ENCODE data around the gene POLR3H. TPM values are rescaled to one million over a fixed set of nuclear protein-coding genes. Genes with fewer than 3 reads are reported as not detected.

The POLR3H gene
- total RNA-seq, 1 experiment from 2014 or later = 47.6 TPM

GRCh38 chr22:41478891-41479521 lies 65.3 kb downstream of the POLR3H start:
- Histone ChIP-seq H3K27ac (no peak overlapping the region), H3K79me2 (ENCODE audit: low read depth) (peaks cover 95% of the 10 kb centered on the region), H3K36me3 (ENCODE audit: low read depth) (no peaks in the 10 kb centered on the region), H3K4me3 (no peak overlapping the region), H3K4me1 (replicated peaks; ENCODE audit: insufficient read depth) (no peaks in the 10 kb centered on the region), H3F3A (ENCODE audit: insufficient read depth, low read depth) (peaks cover 4% of the 10 kb centered on the region; the same call in 1 of the 2 replicates), H3K4me2 (no peak overlapping the region), H3K9me3 (ENCODE audit: insufficient read depth, low read depth) (no peaks in the 10 kb centered on the region), H2AFZ (no peak overlapping the region), H3K9me2 (ENCODE audit: insufficient read depth) (no peaks in the 10 kb centered on the region), H3K27me3 (ENCODE audit: insufficient read depth, low read depth) (no peaks in the 10 kb centered on the region), H4K20me1 (ENCODE audit: insufficient read depth) (peaks cover 79% of the 10 kb centered on the region)
- peak in 1 of 2 experiments; percentile 25 for DNase-seq
- POLR2A ChIA-PET (ENCODE audit: unreplicated experiment) = interaction anchor here (0.5 kb wide), 1 partner anchor 33 kb away, joined by 3 read pairs; no protein-coding TSS in a partner anchor
- TF ChIP-seq, protein P1, sequence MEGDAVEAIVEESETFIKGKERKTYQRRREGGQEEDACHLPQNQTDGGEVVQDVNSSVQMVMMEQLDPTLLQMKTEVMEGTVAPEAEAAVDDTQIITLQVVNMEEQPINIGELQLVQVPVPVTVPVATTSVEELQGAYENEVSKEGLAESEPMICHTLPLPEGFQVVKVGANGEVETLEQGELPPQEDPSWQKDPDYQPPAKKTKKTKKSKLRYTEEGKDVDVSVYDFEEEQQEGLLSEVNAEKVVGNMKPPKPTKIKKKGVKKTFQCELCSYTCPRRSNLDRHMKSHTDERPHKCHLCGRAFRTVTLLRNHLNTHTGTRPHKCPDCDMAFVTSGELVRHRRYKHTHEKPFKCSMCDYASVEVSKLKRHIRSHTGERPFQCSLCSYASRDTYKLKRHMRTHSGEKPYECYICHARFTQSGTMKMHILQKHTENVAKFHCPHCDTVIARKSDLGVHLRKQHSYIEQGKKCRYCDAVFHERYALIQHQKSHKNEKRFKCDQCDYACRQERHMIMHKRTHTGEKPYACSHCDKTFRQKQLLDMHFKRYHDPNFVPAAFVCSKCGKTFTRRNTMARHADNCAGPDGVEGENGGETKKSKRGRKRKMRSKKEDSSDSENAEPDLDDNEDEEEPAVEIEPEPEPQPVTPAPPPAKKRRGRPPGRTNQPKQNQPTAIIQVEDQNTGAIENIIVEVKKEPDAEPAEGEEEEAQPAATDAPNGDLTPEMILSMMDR (conservative IDR thresholded peaks at IDR 0.05) = no peak
- no peak for TF ChIP-seq EZH2 (IDR thresholded peaks at IDR 0.05; ENCODE audit: low read depth)
- intact Hi-C loops (cut with micrococcal nuclease; ENCODE audit: unreplicated experiment) = no loop called here
- CTCF ChIA-PET = interaction anchor here (0.6 kb wide), 1 partner anchor 54 kb away, joined by 6 read pairs; no protein-coding TSS in a partner anchor
- BruUV-seq (replicated peaks) = no TSS peak

DNA sequence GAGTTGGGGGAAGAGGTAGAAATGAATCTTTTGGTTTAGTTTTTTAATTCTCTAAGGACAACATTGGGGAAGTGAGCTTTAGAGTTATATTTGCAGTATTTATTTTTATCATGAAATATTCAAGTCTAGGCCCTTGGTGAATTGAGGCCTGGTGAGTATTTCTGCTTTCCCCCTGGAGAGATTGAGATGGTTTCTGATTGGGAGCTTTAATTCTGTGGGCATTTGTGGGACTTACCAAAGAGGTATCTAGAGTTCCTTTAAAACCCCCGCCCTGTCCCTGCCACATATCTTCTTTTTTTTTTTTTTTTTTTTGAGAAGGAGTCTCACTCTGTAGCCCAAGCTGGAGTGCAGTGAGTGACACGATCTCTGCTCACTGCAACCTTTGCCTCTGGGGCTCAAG lies 65.8 kb downstream of the POLR3H start:
- H3K79me2 ChIP-seq (ENCODE audit: low read depth) = peaks cover 95% of the 10 kb centered on the region
- BruUV-seq (replicated peaks) = no TSS peak
- TF ChIP-seq, protein P1 (conservative IDR thresholded peaks at IDR 0.05) = no peak
- no peak for TF ChIP-seq EZH2 (IDR thresholded peaks at IDR 0.05; ENCODE audit: low read depth)
- no peaks in the 10 kb centered on the region for H3K9me3 ChIP-seq (ENCODE audit: insufficient read depth, low read depth)
- H4K20me1 ChIP-seq (ENCODE audit: insufficient read depth) = peaks cover 79% of the 10 kb centered on the region
- no peak overlapping the region for H3K4me2 ChIP-seq
- intact Hi-C loops (cut with micrococcal nuclease; ENCODE audit: unreplicated experiment) = no loop called here
- no peaks in the 10 kb centered on the region for H3K4me1 ChIP-seq (replicated peaks; ENCODE audit: insufficient read depth)
- ChIA-PET CTCF (no interaction called here), POLR2A (ENCODE audit: unreplicated experiment) (interaction anchor here (0.5 kb wide), 1 partner anchor 32 kb away, joined by 3 read pairs; no protein-coding TSS in a partner anchor)
- H2AFZ ChIP-seq = no peak overlapping the region
- H3K27ac ChIP-seq = no peak overlapping the region
- no peak overlapping the region for H3K4me3 ChIP-seq
- H3K36me3 ChIP-seq (ENCODE audit: low read depth) = no peaks in the 10 kb centered on the region
- peaks cover 4% of the 10 kb centered on the region; the same call in 1 of the 2 replicates for H3F3A ChIP-seq (ENCODE audit: insufficient read depth, low read depth)
- no peak for DNase-seq
- no peaks in the 10 kb centered on the region for H3K9me2 ChIP-seq (ENCODE audit: insufficient read depth)
- H3K27me3 ChIP-seq (ENCODE audit: insufficient read depth, low read depth) = no peaks in the 10 kb centered on the region

Other genes starting within 250 kb of the POLR3H start
- 54.5 and 62.7 TPM in 2 replicates for gene ZC3H7B, start 242.9 kb downstream of the POLR3H start, total RNA-seq (2021)
- gene TEF, start 162.5 kb downstream of the POLR3H start, total RNA-seq (2021) = 19.4 and 28.2 TPM in 2 replicates
- 50.0 and 57.4 TPM in 2 replicates for gene TOB2, start 97.7 kb downstream of the POLR3H start, total RNA-seq (2021)
- gene PHF5A, start 75.8 kb downstream of the POLR3H start, total RNA-seq (2021) = 49.1 and 62.9 TPM in 2 replicates
- gene ACO2, start 75.4 kb downstream of the POLR3H start, total RNA-seq (2021) = 76.7 and 80.0 TPM in 2 replicates
- gene CSDC2, start 16.5 kb upstream of the POLR3H start, total RNA-seq (2021) = 0.13 TPM in 1 of 2 replicates, not detected in the other
- gene PMM1, start 45.4 kb upstream of the POLR3H start, total RNA-seq (2021) = 49.3 and 53.1 TPM in 2 replicates
- gene DESI1, start 76.6 kb upstream of the POLR3H start, total RNA-seq (2021) = 38.8 and 52.7 TPM in 2 replicates
- 386 and 486 TPM in 2 replicates for gene XRCC6, start 76.8 kb upstream of the POLR3H start, total RNA-seq (2021)
- 197 and 229 TPM in 2 replicates for gene SNU13, start 144.4 kb upstream of the POLR3H start, total RNA-seq (2021)
- gene MEI1, start 155.0 kb upstream of the POLR3H start, total RNA-seq (2021) = 0.55 and 0.61 TPM in 2 replicates

All from PC-9 (cell line).